Stimulated activated CD4-positive, alpha-beta T cell treated with anti-CD3 and anti-CD28 coated beads, Interleukin-1b, Interleukin-23, amount 100 ng/mL, for 48 hours (primary cell): ENCODE measurements around the gene TUT4.

ENCODE experiments used
- DNase-seq: peaks from one replicate; pipeline ENCODE4 v3.0.0-alpha.2; 2020

TUT4 gene

DNA sequence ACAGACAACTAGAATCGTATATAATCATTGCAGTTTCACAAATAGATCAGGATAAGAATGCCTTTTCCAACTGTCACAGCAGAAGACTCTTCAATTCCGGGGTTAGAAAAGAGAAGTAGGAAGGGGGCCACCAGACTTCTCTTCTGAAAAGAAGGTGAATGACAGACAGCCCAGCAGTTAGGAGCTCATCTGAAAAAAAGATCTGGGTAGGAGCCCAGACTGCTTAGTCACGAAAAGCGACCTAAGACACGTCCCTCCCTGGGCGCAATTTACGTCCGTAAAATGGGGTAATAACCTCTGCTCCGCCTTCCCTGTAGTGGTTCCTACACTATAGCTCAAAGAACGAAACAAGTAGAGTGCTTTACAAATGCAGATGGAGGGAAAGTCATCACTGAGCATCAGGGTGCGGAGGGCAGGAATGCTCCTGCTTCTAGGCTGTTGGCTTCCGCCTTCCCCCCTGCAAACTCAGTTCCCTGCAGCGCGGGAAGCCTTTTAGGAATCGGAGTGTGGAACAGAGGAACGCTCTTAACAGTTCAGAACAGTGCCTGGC is 149.3 kb downstream of the TUT4 start:
- peak; percentile 68 for DNase-seq

- DNase-seq = no peak
Measured at GRCh38 chr1:52402860-52403240, 150.0 kb downstream of the TUT4 start.

GRCh38 chr1:52400131-52400530 is 152.8 kb downstream of the TUT4 start:
- no peak for DNase-seq

- no peak for DNase-seq
Measured at GRCh38 chr1:52399629-52400028, 153.3 kb downstream of the TUT4 start.

DNA sequence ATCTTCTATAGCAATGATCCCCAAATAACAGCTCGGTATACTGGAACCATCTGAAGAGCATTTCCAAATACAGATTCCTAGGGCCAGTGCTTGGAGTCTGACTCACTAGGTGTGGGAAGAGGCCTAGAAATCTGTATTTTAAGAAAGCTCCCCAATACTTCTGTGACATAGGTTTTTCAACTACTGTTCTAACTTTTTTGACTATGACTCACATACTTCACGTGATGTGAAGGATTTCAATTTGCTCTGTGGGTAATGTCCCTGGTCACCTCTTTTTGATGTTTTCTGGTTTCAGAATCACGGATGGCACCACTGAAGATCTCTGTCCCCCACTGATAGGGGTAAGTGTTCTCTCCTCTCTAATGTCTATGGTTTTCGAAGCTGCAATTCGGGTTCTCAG is 159.7 kb downstream of the TUT4 start:
- no peak for DNase-seq

- no peak for DNase-seq
Measured at GRCh38 chr1:52386458-52386857, 166.4 kb downstream of the TUT4 start.

DNA sequence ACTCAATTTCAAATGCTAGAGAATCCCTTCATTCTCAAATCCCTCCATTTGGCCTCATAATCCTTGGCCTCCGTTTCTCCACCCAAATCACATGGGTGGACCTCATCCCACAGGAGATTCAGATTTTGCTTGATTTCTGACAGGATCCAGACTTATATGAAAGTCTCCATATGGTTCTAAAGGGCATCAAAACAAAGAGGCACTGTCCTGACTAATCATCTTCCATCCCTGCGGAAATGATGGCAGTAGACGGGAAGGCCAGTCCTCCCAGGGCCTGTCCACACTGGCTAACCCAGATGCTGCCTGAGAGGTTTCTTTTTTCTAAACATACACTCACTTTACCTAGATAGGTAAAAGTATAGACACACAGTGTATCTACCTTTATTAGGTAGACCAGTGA is 167.5 kb downstream of the TUT4 start:
- no peak for DNase-seq
